ENCODE data around the gene SPTBN1. TPM values are rescaled to one million over a fixed set of nuclear protein-coding genes. Genes with fewer than 3 reads are reported as not detected.

The SPTBN1 gene
- total and polyA plus RNA-seq, 2 of the 13 experiments (the other 11 are each of a cell fraction or from before 2014, with no cell fraction given), result 123 to 299 TPM

DNA sequence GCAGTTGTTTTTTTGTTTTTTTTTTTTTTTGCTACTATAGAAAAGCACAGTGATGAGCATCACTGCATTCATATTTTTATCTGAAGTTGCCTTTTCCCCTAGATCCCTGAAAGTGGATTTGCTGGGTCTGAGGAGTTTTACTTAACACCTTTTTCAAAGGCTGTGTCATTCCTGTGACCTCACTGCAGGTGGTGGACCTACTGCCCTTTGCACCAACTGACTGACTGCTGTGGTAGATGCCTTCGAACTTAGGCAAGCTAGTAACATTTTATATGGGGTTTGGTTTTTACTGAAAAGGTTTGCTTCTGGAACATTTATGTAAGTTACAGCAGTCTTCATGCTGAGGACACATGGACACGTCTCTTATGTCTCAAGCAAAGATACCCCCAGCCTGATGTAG is 36.2 kb downstream of the SPTBN1 start (continued):
- TF ChIP-seq, protein P1, sequence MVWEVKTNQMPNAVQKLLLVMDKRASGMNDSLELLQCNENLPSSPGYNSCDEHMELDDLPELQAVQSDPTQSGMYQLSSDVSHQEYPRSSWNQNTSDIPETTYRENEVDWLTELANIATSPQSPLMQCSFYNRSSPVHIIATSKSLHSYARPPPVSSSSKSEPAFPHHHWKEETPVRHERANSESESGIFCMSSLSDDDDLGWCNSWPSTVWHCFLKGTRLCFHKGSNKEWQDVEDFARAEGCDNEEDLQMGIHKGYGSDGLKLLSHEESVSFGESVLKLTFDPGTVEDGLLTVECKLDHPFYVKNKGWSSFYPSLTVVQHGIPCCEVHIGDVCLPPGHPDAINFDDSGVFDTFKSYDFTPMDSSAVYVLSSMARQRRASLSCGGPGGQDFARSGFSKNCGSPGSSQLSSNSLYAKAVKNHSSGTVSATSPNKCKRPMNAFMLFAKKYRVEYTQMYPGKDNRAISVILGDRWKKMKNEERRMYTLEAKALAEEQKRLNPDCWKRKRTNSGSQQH (CRISPR knock-in tag; IDR thresholded peaks at IDR 0.05; ENCODE audit: low read depth), result no peak
- TF ChIP-seq GATAD2A (CRISPR knock-in tag; IDR thresholded peaks at IDR 0.05) (0 out of 2 replicates have a peak, but pooled peaks have one; percentile 18), ATF7 (IDR thresholded peaks at IDR 0.05) (no peak), ATF7 (CRISPR knock-in tag; IDR thresholded peaks at IDR 0.05) (no peak), HNF4A (CRISPR knock-in tag; IDR thresholded peaks at IDR 0.05) (peak; percentile 75), ZNF354B (CRISPR knock-in tag; IDR thresholded peaks at IDR 0.05) (no peak), ZNF430 (CRISPR knock-in tag; IDR thresholded peaks at IDR 0.05) (no peak), CREB1 (IDR thresholded peaks at IDR 0.05) (no peak), CREB1 (CRISPR knock-in tag; IDR thresholded peaks at IDR 0.05) (peak; percentile 43; the same call in 1 of the 2 replicates), MZF1 (CRISPR knock-in tag; IDR thresholded peaks at IDR 0.05; ENCODE audit: borderline replicate concordance) (no peak), NR2F6 (IDR thresholded peaks at IDR 0.05) (peak; percentile 21; the same call in 1 of the 2 replicates), NR2F6 (CRISPR knock-in tag; IDR thresholded peaks at IDR 0.05) (peak; percentile 72), MBNL3 (CRISPR knock-in tag; conservative IDR thresholded peaks at IDR 0.05) (no peak), ZNF484 (CRISPR knock-in tag; IDR thresholded peaks at IDR 0.05; ENCODE audit: borderline replicate concordance, low read depth) (no peak), ZNF773 (CRISPR knock-in tag; IDR thresholded peaks at IDR 0.05; ENCODE audit: borderline replicate concordance) (no peak), SETDB1 (CRISPR knock-in tag; IDR thresholded peaks at IDR 0.05; ENCODE audit: borderline replicate concordance) (no peak), ZBTB1 (CRISPR knock-in tag; IDR thresholded peaks at IDR 0.05; ENCODE audit: borderline replicate concordance) (no peak), CBFB (CRISPR knock-in tag; IDR thresholded peaks at IDR 0.05) (no peak), ZSCAN22 (CRISPR knock-in tag; IDR thresholded peaks at IDR 0.05) (no peak), HDAC2 (CRISPR knock-in tag; IDR thresholded peaks at IDR 0.05) (no peak)
- TF ChIP-seq, protein P2, sequence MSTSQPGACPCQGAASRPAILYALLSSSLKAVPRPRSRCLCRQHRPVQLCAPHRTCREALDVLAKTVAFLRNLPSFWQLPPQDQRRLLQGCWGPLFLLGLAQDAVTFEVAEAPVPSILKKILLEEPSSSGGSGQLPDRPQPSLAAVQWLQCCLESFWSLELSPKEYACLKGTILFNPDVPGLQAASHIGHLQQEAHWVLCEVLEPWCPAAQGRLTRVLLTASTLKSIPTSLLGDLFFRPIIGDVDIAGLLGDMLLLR (CRISPR knock-in tag; IDR thresholded peaks at IDR 0.05), result no peak
- TF ChIP-seq, protein P3, sequence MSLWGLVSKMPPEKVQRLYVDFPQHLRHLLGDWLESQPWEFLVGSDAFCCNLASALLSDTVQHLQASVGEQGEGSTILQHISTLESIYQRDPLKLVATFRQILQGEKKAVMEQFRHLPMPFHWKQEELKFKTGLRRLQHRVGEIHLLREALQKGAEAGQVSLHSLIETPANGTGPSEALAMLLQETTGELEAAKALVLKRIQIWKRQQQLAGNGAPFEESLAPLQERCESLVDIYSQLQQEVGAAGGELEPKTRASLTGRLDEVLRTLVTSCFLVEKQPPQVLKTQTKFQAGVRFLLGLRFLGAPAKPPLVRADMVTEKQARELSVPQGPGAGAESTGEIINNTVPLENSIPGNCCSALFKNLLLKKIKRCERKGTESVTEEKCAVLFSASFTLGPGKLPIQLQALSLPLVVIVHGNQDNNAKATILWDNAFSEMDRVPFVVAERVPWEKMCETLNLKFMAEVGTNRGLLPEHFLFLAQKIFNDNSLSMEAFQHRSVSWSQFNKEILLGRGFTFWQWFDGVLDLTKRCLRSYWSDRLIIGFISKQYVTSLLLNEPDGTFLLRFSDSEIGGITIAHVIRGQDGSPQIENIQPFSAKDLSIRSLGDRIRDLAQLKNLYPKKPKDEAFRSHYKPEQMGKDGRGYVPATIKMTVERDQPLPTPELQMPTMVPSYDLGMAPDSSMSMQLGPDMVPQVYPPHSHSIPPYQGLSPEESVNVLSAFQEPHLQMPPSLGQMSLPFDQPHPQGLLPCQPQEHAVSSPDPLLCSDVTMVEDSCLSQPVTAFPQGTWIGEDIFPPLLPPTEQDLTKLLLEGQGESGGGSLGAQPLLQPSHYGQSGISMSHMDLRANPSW (CRISPR knock-in tag; IDR thresholded peaks at IDR 0.05; ENCODE audit: borderline replicate concordance), result no peak
- TF ChIP-seq, protein P4, sequence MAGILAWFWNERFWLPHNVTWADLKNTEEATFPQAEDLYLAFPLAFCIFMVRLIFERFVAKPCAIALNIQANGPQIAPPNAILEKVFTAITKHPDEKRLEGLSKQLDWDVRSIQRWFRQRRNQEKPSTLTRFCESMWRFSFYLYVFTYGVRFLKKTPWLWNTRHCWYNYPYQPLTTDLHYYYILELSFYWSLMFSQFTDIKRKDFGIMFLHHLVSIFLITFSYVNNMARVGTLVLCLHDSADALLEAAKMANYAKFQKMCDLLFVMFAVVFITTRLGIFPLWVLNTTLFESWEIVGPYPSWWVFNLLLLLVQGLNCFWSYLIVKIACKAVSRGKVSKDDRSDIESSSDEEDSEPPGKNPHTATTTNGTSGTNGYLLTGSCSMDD (CRISPR knock-in tag; IDR thresholded peaks at IDR 0.05), result no peak
- TF ChIP-seq, protein P5, sequence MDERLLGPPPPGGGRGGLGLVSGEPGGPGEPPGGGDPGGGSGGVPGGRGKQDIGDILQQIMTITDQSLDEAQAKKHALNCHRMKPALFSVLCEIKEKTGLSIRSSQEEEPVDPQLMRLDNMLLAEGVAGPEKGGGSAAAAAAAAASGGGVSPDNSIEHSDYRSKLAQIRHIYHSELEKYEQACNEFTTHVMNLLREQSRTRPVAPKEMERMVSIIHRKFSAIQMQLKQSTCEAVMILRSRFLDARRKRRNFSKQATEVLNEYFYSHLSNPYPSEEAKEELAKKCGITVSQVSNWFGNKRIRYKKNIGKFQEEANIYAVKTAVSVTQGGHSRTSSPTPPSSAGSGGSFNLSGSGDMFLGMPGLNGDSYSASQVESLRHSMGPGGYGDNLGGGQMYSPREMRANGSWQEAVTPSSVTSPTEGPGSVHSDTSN (CRISPR knock-in tag; IDR thresholded peaks at IDR 0.05), result no peak
- TF ChIP-seq, protein P6, sequence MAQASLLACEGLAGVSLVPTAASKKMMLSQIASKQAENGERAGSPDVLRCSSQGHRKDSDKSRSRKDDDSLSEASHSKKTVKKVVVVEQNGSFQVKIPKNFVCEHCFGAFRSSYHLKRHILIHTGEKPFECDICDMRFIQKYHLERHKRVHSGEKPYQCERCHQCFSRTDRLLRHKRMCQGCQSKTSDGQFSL (CRISPR knock-in tag; IDR thresholded peaks at IDR 0.05), result no peak
- TF ChIP-seq, protein P7, sequence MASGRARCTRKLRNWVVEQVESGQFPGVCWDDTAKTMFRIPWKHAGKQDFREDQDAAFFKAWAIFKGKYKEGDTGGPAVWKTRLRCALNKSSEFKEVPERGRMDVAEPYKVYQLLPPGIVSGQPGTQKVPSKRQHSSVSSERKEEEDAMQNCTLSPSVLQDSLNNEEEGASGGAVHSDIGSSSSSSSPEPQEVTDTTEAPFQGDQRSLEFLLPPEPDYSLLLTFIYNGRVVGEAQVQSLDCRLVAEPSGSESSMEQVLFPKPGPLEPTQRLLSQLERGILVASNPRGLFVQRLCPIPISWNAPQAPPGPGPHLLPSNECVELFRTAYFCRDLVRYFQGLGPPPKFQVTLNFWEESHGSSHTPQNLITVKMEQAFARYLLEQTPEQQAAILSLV (CRISPR knock-in tag; IDR thresholded peaks at IDR 0.05; ENCODE audit: borderline replicate concordance), result no peak
